GM19468 (cell line): Measurements from ENCODE around the gene ACMSD.
"Not testable (repeated sequence)": the region's sequence is repeated elsewhere in the genome, so short reads cannot be mapped to it uniquely, and the experiment has no call there.

Source experiments
- ATAC-seq: cut with Tn5 transposase; IDR thresholded peaks from one replicate; pipeline ENCODE4 v1.9.1; 2021; ENCODE audit warnings: mild to moderate bottlenecking, moderate library complexity, moderate number of reproducible peaks; ENCODE audit not compliant: unreplicated experiment; ENCODE audit errors: extremely low read depth

Gene ACMSD

DNA sequence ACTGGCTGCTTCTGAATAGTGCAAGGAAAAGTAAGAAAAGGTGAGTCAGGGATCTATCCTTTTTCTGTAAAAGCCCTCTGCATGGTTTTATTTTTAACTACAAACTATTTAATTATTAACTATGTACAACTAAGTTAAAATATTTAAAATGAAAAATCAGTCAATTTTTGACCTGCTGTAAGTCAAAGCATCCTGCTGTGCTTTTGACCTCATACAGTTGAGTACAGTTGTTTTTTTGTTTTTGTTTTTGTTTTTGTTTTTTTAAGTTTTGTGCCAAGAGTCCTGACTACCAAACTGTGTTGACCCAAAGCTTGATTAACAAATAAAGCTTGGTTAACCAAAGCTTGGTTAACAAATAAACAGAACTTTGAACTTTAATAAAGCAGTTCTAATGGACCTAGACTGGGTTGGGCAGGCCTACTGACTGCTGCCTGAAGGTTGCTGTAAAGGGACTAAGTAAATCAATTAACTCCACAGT lies at the start of gene ACMSD:
TSS of gene ACMSD (plus strand) at position 474 of the 478 bp plus-strand sequence. CDS start 67 bp downstream, outside the sequence.
- ATAC-seq, result no peak

DNA sequence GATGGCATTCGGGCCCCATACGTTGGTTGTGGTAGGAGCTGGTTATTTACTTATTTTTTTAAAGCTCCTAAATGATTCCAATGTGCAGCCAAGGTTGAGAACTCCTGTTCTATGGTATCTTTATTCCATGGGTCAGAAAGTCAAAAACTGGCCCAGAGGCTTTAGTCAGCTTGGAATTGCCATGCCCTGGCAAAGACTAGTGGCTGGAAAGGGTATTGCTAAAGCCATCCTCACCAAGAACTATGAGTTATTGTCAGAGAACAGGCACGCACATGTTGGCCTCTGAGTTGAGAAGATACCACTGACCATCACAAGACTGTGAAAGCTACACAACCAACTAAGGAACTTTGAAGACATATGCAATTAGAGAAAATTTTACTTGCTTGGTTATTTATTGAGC lies 47.9 kb upstream of the ACMSD start:
- ATAC-seq, result no peak

DNA sequence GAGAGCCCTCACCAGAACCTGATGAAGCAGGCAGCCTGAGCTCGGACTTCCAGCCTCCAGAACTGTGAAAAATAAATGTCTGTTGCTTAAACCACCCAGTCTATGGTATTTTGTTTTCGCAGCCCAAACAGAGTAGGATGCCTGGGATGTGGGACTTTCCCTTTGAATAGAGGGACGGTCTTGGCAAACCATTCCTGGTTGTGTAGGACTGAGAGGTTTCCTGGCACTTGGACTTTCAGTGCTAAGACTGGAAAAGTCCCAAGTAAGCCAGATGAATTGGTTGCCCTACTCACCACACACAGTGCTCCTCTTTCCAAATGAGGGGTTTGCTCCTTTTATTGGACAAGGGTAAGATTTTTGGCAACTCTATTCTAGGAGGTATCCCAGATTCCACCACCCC lies 46.8 kb upstream of the ACMSD start:
- ATAC-seq, result no peak

GRCh38 chr2:134792186-134792585 lies 46.2 kb upstream of the ACMSD start:
- no peak for ATAC-seq

DNA sequence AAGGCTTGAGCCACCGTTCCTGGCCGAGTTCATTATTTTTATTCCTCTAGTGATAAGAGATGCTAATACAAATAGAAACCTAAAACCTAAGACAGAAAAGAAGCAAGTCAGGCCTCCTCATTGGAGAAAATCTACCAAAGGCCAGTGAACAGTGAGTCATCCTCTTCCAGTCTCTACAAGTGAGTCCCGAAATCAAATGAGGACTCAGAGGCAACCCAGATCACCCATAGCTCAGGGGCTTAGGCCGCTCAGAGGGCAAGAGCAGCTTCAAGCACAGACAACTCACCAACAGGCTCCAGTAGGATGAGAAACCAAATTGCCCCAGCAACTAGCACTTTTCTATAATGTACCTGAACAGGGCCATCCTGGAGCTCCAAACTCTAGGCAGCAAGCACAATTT lies 42.7 kb upstream of the ACMSD start:
- ATAC-seq, result no peak

DNA sequence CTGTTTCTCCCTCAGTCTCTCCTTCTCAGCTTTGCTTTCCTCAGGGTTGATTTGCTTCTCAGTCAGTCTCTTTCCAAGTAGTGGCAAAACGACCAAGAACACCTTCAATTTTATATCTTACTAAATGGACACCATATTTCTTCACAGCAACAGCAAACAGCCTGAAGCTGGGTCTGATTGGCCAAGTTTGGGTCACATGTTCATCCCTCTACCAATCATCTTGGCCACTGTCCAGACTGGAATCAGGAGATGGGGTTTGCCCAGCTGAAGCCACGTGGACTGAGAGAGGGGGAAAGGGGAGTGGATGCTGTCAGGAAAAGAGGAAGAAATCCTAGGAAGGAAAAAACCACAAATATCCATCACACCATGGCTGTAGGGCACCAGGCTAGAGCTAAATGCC lies 42.0 kb upstream of the ACMSD start:
- no peak for ATAC-seq

- no peak for ATAC-seq
Observed at GRCh38 chr2:134799936-134800335, 38.5 kb upstream of the ACMSD start.

- no peak for ATAC-seq
Observed at GRCh38 chr2:134800341-134800740, 38.1 kb upstream of the ACMSD start.

DNA sequence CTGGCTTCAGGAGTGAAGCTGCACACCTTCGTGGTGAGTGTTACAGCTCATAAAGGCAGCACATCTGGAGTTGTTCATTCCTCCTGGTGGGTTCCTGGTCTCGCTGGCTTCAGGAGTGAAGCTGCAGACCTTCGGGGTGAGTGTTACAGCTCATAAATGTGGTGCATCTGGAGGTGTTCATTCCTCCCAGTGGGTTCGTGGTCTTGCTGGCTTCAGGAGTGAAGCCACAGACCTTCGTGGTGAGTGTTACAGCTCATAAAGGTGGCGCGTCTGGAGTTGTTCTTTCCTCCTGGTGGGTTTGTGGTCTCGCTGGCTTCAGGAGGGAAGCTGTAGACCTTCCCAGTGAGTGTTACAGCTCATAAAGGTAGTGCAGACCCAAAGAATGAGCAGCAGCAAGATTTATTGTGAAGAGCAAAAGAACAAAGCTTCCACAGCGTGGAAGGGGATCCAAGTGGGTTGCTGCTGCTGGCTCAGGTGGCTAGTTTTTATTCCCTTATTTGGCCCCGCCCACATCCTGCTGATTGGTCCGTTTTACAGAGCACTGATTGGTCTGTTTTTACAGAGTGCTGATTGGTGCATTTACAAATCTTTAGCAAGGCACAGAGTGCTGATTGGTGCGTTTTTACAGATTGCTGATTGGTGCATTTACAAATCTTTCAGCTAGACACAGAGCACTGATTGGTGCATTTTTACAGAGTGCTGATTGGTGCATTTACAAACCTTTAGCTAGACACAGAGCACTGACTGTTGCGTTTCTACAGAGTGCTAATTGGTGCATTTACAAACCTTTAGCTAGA lies 34.6 kb upstream of the ACMSD start:
- ATAC-seq, result not testable (repeated sequence)

- no peak for ATAC-seq
Observed at GRCh38 chr2:134815741-134816140, 22.7 kb upstream of the ACMSD start.

GRCh38 chr2:134818321-134818720 lies 20.1 kb upstream of the ACMSD start:
- ATAC-seq, result no peak

DNA sequence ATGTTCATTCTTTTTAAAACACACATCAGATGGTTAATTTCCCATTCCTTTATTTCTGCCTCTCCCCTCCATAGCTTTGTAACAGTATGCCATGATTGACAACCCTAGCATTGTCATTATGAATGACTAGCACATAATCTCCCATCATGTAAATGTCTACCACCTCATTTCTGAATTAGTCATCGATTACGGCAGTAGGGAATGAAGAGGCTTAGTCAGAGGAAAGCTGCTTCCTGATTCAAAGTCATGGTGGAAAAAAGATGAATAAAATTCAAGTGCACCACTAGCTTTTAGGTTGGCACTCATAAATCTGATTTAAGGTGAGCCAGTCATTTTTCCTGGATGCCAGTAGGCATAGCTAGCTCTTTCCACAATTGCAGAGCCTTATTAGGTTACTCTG lies 19.1 kb upstream of the ACMSD start:
- ATAC-seq, result no peak

DNA sequence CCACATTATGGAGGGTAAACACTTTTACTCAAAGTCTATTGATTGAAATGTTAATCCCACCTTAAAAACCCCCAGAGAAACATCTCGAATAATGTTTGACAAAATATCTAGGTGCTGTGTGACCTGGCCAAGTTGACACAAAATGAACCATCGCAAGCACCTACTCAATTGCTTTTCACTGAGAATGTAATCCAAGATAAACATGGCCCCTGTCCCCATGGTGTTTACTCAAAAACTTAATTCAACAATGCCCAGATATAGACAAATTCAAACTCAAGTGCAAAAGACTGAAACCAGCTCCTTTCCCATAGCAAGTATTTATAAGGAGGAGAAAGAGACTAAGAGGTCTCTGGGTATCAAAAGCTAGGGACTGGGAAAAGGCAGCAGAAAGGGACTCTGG lies 15.0 kb upstream of the ACMSD start:
- ATAC-seq, result no peak

DNA sequence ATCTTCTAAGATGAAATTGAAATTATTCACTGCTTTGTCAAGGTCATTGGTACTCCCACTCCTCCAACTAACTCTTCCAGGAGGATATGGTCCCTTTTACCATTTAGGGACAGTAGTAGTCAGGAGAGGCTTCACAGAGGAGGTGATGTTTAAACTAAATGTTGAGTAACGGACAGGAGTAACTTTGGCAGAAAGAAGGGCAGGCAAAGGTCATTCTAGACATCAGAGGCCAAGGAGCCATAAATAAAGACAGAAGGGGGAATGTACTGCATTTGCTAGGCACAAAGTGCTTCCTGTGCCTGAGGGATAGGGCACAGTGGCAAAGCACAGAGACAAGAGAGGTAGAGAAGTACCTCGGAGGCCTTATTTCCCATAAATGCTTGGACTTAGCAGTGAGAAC lies 14.6 kb upstream of the ACMSD start:
- no peak for ATAC-seq

- ATAC-seq, result not testable (repeated sequence)
Observed at GRCh38 chr2:134825716-134826115, 12.7 kb upstream of the ACMSD start.

DNA sequence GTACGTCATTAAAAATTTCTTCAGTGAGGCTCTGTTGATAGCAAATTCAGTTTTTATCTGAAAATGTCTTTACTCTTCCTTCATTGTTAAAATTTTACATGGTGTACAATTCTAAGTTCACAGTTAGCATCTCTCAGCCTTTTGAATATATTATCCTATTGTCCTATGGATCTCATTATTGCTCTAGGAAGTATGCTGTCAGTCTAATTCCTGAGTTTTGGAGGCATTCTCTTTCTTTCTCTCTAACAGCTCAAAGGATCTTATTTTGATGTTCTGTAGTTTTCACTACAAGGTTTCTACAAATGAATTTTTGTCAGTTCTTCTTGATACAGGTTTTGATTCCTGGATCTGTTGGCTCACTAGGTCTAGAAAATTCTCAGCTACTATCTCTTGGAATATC lies 2.9 kb upstream of the ACMSD start:
- ATAC-seq, result no peak

- ATAC-seq, result no peak
Observed at GRCh38 chr2:134836986-134837385, 1.4 kb upstream of the ACMSD start.

- ATAC-seq, result no peak
Observed at GRCh38 chr2:134839649-134840048, 1.2 kb downstream of the ACMSD start.

DNA sequence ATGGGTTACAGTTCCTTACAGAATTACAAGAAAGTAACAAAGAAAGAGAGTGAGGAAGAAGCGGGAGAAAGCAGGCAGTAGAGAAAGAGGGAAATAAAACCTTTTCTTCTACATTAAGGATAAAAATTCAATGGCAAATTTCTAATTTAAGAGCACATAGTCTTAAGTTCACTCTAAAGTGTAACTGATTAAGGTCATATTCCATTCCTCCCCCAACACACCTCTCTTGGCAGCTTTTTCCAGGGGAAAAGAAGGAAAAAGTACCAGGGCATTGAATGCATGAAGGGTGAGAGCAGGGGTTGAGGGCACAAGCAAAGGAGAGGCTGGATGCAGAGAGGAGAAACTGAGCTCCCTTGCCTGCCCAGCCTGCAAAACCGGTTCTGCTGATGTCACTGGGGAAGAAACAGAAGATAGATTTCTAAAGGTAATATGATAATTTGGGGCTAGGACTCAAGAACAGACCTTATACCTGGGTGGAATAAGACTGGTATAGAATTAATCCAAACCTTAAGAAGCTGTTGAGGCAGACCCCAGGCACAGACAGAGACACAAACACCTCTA lies 4.6 kb downstream of the ACMSD start:
- no peak for ATAC-seq

GRCh38 chr2:134843968-134844367 lies 5.6 kb downstream of the ACMSD start:
- ATAC-seq, result no peak

DNA sequence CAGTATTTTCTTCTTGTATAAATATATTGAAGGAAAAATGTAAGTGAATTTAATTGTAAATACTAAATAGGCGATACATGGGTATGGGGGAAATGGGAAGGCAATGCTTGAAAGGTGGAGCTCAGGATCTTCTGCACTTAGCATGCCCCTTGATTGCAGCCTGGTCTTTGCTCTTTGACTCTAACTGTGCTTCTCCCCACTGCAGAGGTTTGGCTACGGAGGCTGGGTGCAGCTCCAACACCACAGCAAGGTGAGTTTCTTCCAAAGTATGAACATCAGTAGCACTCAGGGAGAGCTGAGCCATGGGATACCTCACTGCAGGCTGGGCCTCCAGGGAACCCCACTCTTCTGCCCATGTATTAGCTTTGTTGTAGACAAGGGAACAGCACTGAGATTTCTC lies 6.6 kb downstream of the ACMSD start:
- ATAC-seq, result no peak

GRCh38 chr2:134845719-134846118 lies 7.3 kb downstream of the ACMSD start:
- no peak for ATAC-seq
